HepG2 (cell line): Measurements from ENCODE around the gene BCL7A. TPM values are rescaled to one million over a fixed set of nuclear protein-coding genes. Genes with fewer than 3 reads are reported as not detected.

ENCODE experiments used
- ATAC-seq: fragments of 200-7000 bp; cut with Tn5 transposase; 3 replicates; pipeline ENCODE4 v1.9.1; 2020; ENCODE audit warnings: mild to moderate bottlenecking, moderate library complexity
- Bru-seq: library from RNA; stranded (reverse); fragments of 400-500 nt; gene quantifications from one replicate; lab custom pipeline; 2021; lab: Mats Ljungman, UMichigan
- BruChase-seq, 2 experiments: library from RNA; stranded (reverse); fragments of 400-500 nt; gene quantifications; one replicate each; lab custom pipeline; 2021; lab: Mats Ljungman, UMichigan
- BruUV-seq: library from RNA; stranded (reverse); fragments of 400-500 nt; replicated peaks from 2 replicates; lab custom pipeline; 2021; lab: Mats Ljungman, UMichigan
- CTCF ChIA-PET: fragments of 300-600 bp; formaldehyde crosslinking; extraction: SDS; loops from one replicate; lab custom pipeline; 2021; ENCODE audit warnings: low total read pairs, inconsistent platforms, low intra/inter-chr PET ratio; lab: Yijun Ruan, JAX
- POLR2A ChIA-PET: fragments of 350-600 bp; sonication (Branson Sonifier 250); formaldehyde crosslinking; loops from one replicate; lab custom pipeline; 2020; ENCODE audit warnings: antibody characterized with exemption, inconsistent platforms; lab: Yijun Ruan, JAX
- DNase-seq: peaks from one replicate; pipeline ENCODE4 v3.0.0-alpha.2; 2015; ENCODE audit warnings: low spot score
- FAIRE-seq: peaks from 3 replicates; lab custom pipeline; 2011; peaks lifted over from hg19 to GRCh38; lab: Jason Lieb, UNC
- H2AFZ ChIP-seq: one replicate; pipeline ENCODE4 v1.6.1; 2011; ENCODE audit warnings: low read length, inconsistent platforms
- H3K27ac ChIP-seq: fragments of 300-600 bp; 3 replicates; pipeline ENCODE4 v1.8.0; 2011; ENCODE audit warnings: mixed run types, mild to moderate bottlenecking, mixed read lengths, low read length, inconsistent platforms; ENCODE audit not compliant: insufficient read depth; ENCODE audit errors: extremely low read length
- H3K27me3 ChIP-seq, 2 experiments: fragments of 200-600 bp in 1 of 2; 2 replicates in 1 of 2; 3 replicates in 1 of 2; pipeline versions ENCODE4 v1.6.0 to v1.8.0; 2011; ENCODE audit warnings: low read length in 2 of 2, mild to moderate bottlenecking in 2 of 2, moderate library complexity in 2 of 2, inconsistent platforms in 1 of 2; ENCODE audit not compliant: insufficient read depth in 2 of 2, control insufficient read depth in 1 of 2
- H3K36me3 ChIP-seq, 2 experiments: fragments of 200-600 bp in 1 of 2; replicated peaks in 1 of 2; 2 replicates in 1 of 2; 3 replicates in 1 of 2; pipeline versions ENCODE4 v1.5.1 to v1.8.0; 2011; ENCODE audit warnings: low read length in 2 of 2, inconsistent platforms in 1 of 2; ENCODE audit not compliant: insufficient read depth in 2 of 2, control insufficient read depth in 1 of 2
- H3K4me1 ChIP-seq: 2 replicates; pipeline ENCODE4 v1.5.1; 2012; ENCODE audit warnings: low read length, inconsistent platforms; ENCODE audit not compliant: insufficient read depth
- H3K4me2 ChIP-seq: 2 replicates; pipeline ENCODE4 v1.6.0; 2011; ENCODE audit warnings: low read depth, low read length, inconsistent platforms
- H3K4me3 ChIP-seq, 3 experiments: fragments of 200-600 bp in 1 of 3; sonication (generic), shearing (Covaris generic) in 1 of 3; replicated peaks in 1 of 3; 2 replicates each; pipeline ENCODE4 v1.5.1; 2011 to 2016; ENCODE audit warnings: low read length in 3 of 3, inconsistent platforms in 2 of 3, low read depth in 2 of 3, mild to moderate bottlenecking in 2 of 3, control low read depth in 1 of 3, mixed read lengths in 1 of 3; ENCODE audit not compliant: insufficient read depth in 1 of 3
- H3K79me2 ChIP-seq: one replicate; pipeline ENCODE4 v1.6.1; 2011; ENCODE audit warnings: low read length, inconsistent platforms; ENCODE audit not compliant: insufficient read depth
- H3K9ac ChIP-seq: 2 replicates; pipeline ENCODE4 v1.6.0; 2011; ENCODE audit warnings: mild to moderate bottlenecking, low read depth, low read length, inconsistent platforms; ENCODE audit not compliant: insufficient read depth
- H3K9me3 ChIP-seq: 2 replicates; pipeline ENCODE4 v1.5.1; 2012; ENCODE audit warnings: mild to moderate bottlenecking, low read length
- H4K20me1 ChIP-seq: 2 replicates; pipeline ENCODE4 v1.6.0; 2011; ENCODE audit warnings: inconsistent platforms, mild to moderate bottlenecking, low read length, moderate library complexity; ENCODE audit not compliant: insufficient read depth
- CBX2 ChIP-seq, 2 experiments: fragments of 200-600 bp in 1 of 2; sonication (generic); formaldehyde crosslinking in 1 of 2; IDR thresholded peaks; 2 replicates each; pipeline versions ENCODE4 v1.7.0 to v1.8.1; 2018 to 2022; ENCODE audit warnings: low read depth in 2 of 2, low read length in 1 of 2, mild to moderate bottlenecking in 1 of 2, missing genetic modification reagents in 1 of 2
- CTCF ChIP-seq: sonication (generic); formaldehyde crosslinking; IDR thresholded peaks from 2 replicates; pipeline ENCODE4 v1.5.0; 2020; ENCODE audit warnings: mild to moderate bottlenecking, missing genetic modification reagents, moderate library complexity
- ESRRA ChIP-seq: sonication (generic); formaldehyde crosslinking; IDR thresholded peaks from 2 replicates; pipeline ENCODE4 v1.5.1; 2020; ENCODE audit warnings: mild to moderate bottlenecking, low read depth, missing genetic modification reagents
- NFIB ChIP-seq: sonication (generic); formaldehyde crosslinking; IDR thresholded peaks from 2 replicates; pipeline ENCODE4 v1.9.0; 2021; ENCODE audit warnings: missing genetic modification reagents, mild to moderate bottlenecking, borderline replicate concordance
- PRMT3 ChIP-seq: sonication (generic); formaldehyde crosslinking; IDR thresholded peaks from 2 replicates; pipeline ENCODE4 v1.8.1; 2022; ENCODE audit warnings: low read depth, mild to moderate bottlenecking, moderate library complexity, missing genetic modification reagents, borderline replicate concordance
- SRSF9 ChIP-seq: fragments of 200-400 bp; formaldehyde crosslinking; IDR thresholded peaks from 2 replicates; pipeline ENCODE4 v1.6.1; 2018; ENCODE audit warnings: borderline replicate concordance, mild to moderate bottlenecking, low read depth, low read length; ENCODE audit not compliant: insufficient read depth, poor library complexity, severe bottlenecking
- TSC22D2 ChIP-seq: sonication (generic); formaldehyde crosslinking; IDR thresholded peaks from 2 replicates; pipeline ENCODE4 v1.5.1; 2020; ENCODE audit warnings: missing genetic modification reagents, mild to moderate bottlenecking, borderline replicate concordance
- ZBTB3 ChIP-seq: sonication (generic); formaldehyde crosslinking; IDR thresholded peaks from 2 replicates; pipeline ENCODE4 v1.4.0; 2020; ENCODE audit warnings: low read depth, mild to moderate bottlenecking, moderate library complexity, missing genetic modification reagents, borderline replicate concordance
- ZC3H13 ChIP-seq: sonication (generic); formaldehyde crosslinking; IDR thresholded peaks from 2 replicates; pipeline ENCODE4 v1.8.1; 2023; ENCODE audit warnings: mild to moderate bottlenecking, missing genetic modification reagents, moderate library complexity
- ZNF367 ChIP-seq: sonication (generic); formaldehyde crosslinking; IDR thresholded peaks from 2 replicates; pipeline ENCODE4 v1.4.0; 2020; ENCODE audit warnings: missing genetic modification reagents, borderline replicate concordance
- ZNF547 ChIP-seq: sonication (generic); formaldehyde crosslinking; IDR thresholded peaks from 2 replicates; pipeline ENCODE4 v1.5.1; 2020; ENCODE audit warnings: mild to moderate bottlenecking, missing genetic modification reagents
- ZNF709 ChIP-seq: sonication (generic); formaldehyde crosslinking; IDR thresholded peaks from 2 replicates; pipeline ENCODE4 v1.5.0; 2020; ENCODE audit warnings: mild to moderate bottlenecking, missing genetic modification reagents
- ZNF841 ChIP-seq: sonication (generic); formaldehyde crosslinking; IDR thresholded peaks from 2 replicates; pipeline ENCODE4 v1.8.1; 2023; ENCODE audit warnings: missing genetic modification reagents, borderline replicate concordance
- WGBS: methylation state at CpG from one replicate; pipeline ENCODE4 v1.1.6; 2017; ENCODE audit warnings: low lambda C conversion rate; 5-methylcytosine and 5-hydroxymethylcytosine counted together
- in situ Hi-C: cut with HindIII; loops from 2 replicates; pipeline ENCODE4 v1.10.0; 2017; ENCODE audit warnings: low pct_unique_long_range_greater_than_20kb; ENCODE audit not compliant: extremely low pct_ligation_motif_present
- intact Hi-C: fragments of 100-400 bp; cut with micrococcal nuclease; formaldehyde crosslinking; loops from one replicate; pipeline ENCODE4 v1.10.0; 2022; ENCODE audit not compliant: unreplicated experiment
- long read RNA-seq, 2 experiments: library from RNA in 1 of 2; library from polyadenylated mRNA in 1 of 2; stranded (forward) in 1 of 2; unstranded in 1 of 2; transcript quantifications; one replicate each; pipeline ENCODE4 v2.0.0, GENCODE V29; 2019 to 2022
- polyA minus RNA-seq, 3 experiments: library from RNA; depleted of rRNA, polyadenylated mRNA; stranded (reverse); fragments of >200 nt; gene quantifications; 2 replicates each; pipeline ENCODE4 v1.2.3, GENCODE V29; 2011; ENCODE audit warnings: low replicate concordance in 1 of 3
- polyA plus RNA-seq, 8 experiments: library from polyadenylated mRNA; depleted of rRNA in 3 of 8; stranded (reverse) in 7 of 8; unstranded in 1 of 8; fragments of >200 nt; fragmentation: Illumina TruSeq in 4 of 8; extraction: Trizol in 4 of 8; gene quantifications; 2 replicates each; pipeline versions ENCODE4 v1.2.1 to v1.2.3, GENCODE V29; 2011 to 2016; ENCODE audit warnings: low read depth in 4 of 8, missing spikeins in 1 of 8, mixed read lengths in 1 of 8; ENCODE audit not compliant: insufficient read depth in 1 of 8
- total RNA-seq, 5 experiments: library from RNA; depleted of rRNA; stranded (reverse); fragments of >200 nt; fragmentation: Illumina TruSeq; extraction: Trizol; gene quantifications; 2 replicates each; pipeline ENCODE4 v1.2.3, GENCODE V29; 2016; ENCODE audit warnings: low read depth in 1 of 5
- TF ChIP-seq, protein P1 (sequence below): sonication (generic); formaldehyde crosslinking; conservative IDR thresholded peaks from 2 replicates; pipeline ENCODE4 v1.4.0; 2020; ENCODE audit warnings: missing genetic modification reagents

The BCL7A gene
- total RNA-seq (2016; rRNA removed; fragmentation: Illumina TruSeq; extraction: Trizol): 6.2 and 6.3 TPM in 2 replicates
- 2.2 TPM in 2 replicates for total RNA-seq (2016; cell fraction: cytosol; rRNA removed; fragmentation: Illumina TruSeq; extraction: Trizol; ENCODE audit: low read depth)
- total RNA-seq (2016; cell fraction: insoluble cytoplasmic fraction; rRNA removed; fragmentation: Illumina TruSeq; extraction: Trizol): 6.1 and 6.8 TPM in 2 replicates
- 3.4 and 3.6 TPM in 2 replicates for total RNA-seq (2016; cell fraction: membrane; rRNA removed; fragmentation: Illumina TruSeq; extraction: Trizol)
- total RNA-seq (2016; cell fraction: nucleus; rRNA removed; fragmentation: Illumina TruSeq; extraction: Trizol): 3.7 and 4.3 TPM in 2 replicates
- 4.1 and 5.4 TPM in 2 replicates for polyA plus RNA-seq (2011; rRNA removed)
- 4.0 and 4.8 TPM in 2 replicates for polyA plus RNA-seq (2011; cell fraction: cytosol; rRNA removed)
- polyA plus RNA-seq (2011; cell fraction: nucleus; rRNA removed): 6.8 and 7.1 TPM in 2 replicates
- polyA plus RNA-seq (2012): 2.4 and 5.0 TPM in 2 replicates
- polyA plus RNA-seq (2016; cell fraction: cytosol; fragmentation: Illumina TruSeq; extraction: Trizol; ENCODE audit: low read depth): 0.48 and 0.57 TPM in 2 replicates
- polyA plus RNA-seq (2016; cell fraction: insoluble cytoplasmic fraction; fragmentation: Illumina TruSeq; extraction: Trizol; ENCODE audit: low read depth): 5.6 and 7.4 TPM in 2 replicates
- 1.6 and 1.7 TPM in 2 replicates for polyA plus RNA-seq (2016; cell fraction: membrane; fragmentation: Illumina TruSeq; extraction: Trizol; ENCODE audit: low read depth)
- polyA plus RNA-seq (2016; cell fraction: nucleus; fragmentation: Illumina TruSeq; extraction: Trizol; ENCODE audit: insufficient read depth, low read depth): 7.0 and 8.7 TPM in 2 replicates
- polyA minus RNA-seq (2011; rRNA and poly(A)+ RNA removed; ENCODE audit: low replicate concordance): 5.1 and 5.3 TPM in 2 replicates
- 2.1 and 3.2 TPM in 2 replicates for polyA minus RNA-seq (2011; cell fraction: cytosol; rRNA and poly(A)+ RNA removed)
- 3.6 TPM in 2 replicates for polyA minus RNA-seq (2011; cell fraction: nucleus; rRNA and poly(A)+ RNA removed)
- Bru-seq, nascent RNA: percentile 53 among the genes with signal in this experiment
- BruChase-seq, experiment 1, labeled RNA remaining after a 6-hour chase: percentile 55 among the genes with signal in this experiment
- BruChase-seq, experiment 2, labeled RNA remaining after a 2-hour chase: percentile 58 among the genes with signal in this experiment
- long read RNA-seq, experiment 1, full-length matches to known transcripts: 6 of 8 reads
- long read RNA-seq, experiment 1, partial matches to known transcripts: 1 of 8 reads
- long read RNA-seq, experiment 1, other reads (novel, unspliced or antisense): 1 of 8 reads
- long read RNA-seq, experiment 2, transcript BCL7A-201 (6 exons, 2,581 nt): major isoform, 12 of 22 reads
- long read RNA-seq, experiment 2, partial matches to known transcripts: 0 of 22 reads
- long read RNA-seq, experiment 2, other reads (novel, unspliced or antisense): 10 of 22 reads

GRCh38 chr12:122021822-122022392 lies at the start of gene BCL7A:
TSS of gene BCL7A (plus strand) at chr12:122021884. CDS start at chr12:122022092, 208 bp downstream.
- peak within 1 kb of the TSS; percentile 71 to 81 (median 73) for H3K4me3 ChIP-seq
- peaks cover 0 to 1% of the 10 kb centered on the region in 2 experiments; a peak in 1 of 5 replicates for H3K36me3 ChIP-seq
- H3K79me2 ChIP-seq: peaks cover 16% of the 10 kb centered on the region
- peak within 1 kb of the TSS; percentile 95 for H3K4me2 ChIP-seq
- ATAC-seq: peak; percentile 38
- no TSS peak for BruUV-seq
- 0% methylated on average over 19 of the region's 83 CpGs for WGBS
- no peaks in the 10 kb centered on the region for H3K9me3 ChIP-seq
- CTCF ChIA-PET: no interaction called here
- in situ Hi-C loops: no loop called here
- H4K20me1 ChIP-seq: no peaks in the 10 kb centered on the region
- POLR2A ChIA-PET: interaction anchor here (1.5 kb wide), 1 partner anchor 17 kb away, joined by 4 read pairs; no protein-coding TSS in a partner anchor
- FAIRE-seq: no peak
- H2AFZ ChIP-seq: peak within 1 kb of the TSS; percentile 17
- H3K27me3 ChIP-seq: peaks cover 0 to 20% of the 10 kb centered on the region in 2 experiments; a peak in 2 of 5 replicates
- peaks cover 36% of the 10 kb centered on the region for H3K4me1 ChIP-seq
- peak within 1 kb of the TSS; percentile 79 for H3K27ac ChIP-seq
- intact Hi-C loops: loop anchor here (10.0 kb wide), 1 partner anchor 107 kb away; the partner anchor contains the start of gene CFAP251
- H3K9ac ChIP-seq: peak within 1 kb of the TSS; percentile 73
- peak; percentile 15 for DNase-seq
- TF ChIP-seq ZNF367 (CRISPR knock-in tag) (no peak), ZNF709 (CRISPR knock-in tag) (no peak), NFIB (CRISPR knock-in tag) (no peak), ZNF841 (CRISPR knock-in tag) (0 out of 2 replicates have a peak, but pooled peaks have one; percentile 41), PRMT3 (CRISPR knock-in tag) (no peak), SRSF9 (no peak), ZNF547 (CRISPR knock-in tag) (no peak), ZBTB3 (CRISPR knock-in tag) (no peak), CTCF (CRISPR knock-in tag) (no peak), ZC3H13 (CRISPR knock-in tag) (0 out of 2 replicates have a peak, but pooled peaks have one; percentile 33), ESRRA (CRISPR knock-in tag) (no peak), CBX2 (IDR thresholded peaks at IDR 0.05; ENCODE audit: low read depth, low read length) (no peak), CBX2 (CRISPR knock-in tag; IDR thresholded peaks at IDR 0.05; ENCODE audit: low read depth) (no peak), TSC22D2 (CRISPR knock-in tag) (no peak)
- TF ChIP-seq, protein P1, sequence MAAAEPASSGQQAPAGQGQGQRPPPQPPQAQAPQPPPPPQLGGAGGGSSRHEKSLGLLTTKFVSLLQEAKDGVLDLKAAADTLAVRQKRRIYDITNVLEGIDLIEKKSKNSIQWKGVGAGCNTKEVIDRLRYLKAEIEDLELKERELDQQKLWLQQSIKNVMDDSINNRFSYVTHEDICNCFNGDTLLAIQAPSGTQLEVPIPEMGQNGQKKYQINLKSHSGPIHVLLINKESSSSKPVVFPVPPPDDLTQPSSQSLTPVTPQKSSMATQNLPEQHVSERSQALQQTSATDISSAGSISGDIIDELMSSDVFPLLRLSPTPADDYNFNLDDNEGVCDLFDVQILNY (CRISPR knock-in tag): no peak
